Measurements from ENCODE around the gene APPBP2.

GRCh38 chr17:60455378-60455777, 70.7 kb downstream of the APPBP2 start:
- TF ChIP-seq CTCF (IDR thresholded peaks at IDR 0.05): no peak
- no peak for TF ChIP-seq EZH2phosphoT487 (IDR thresholded peaks at IDR 0.05)
- TF ChIP-seq EZH2 (IDR thresholded peaks at IDR 0.05): no peak

Measured in neural progenitor cell (in vitro differentiated cells).